ENCODE measurements around the gene TGDS.

The TGDS gene

DNA sequence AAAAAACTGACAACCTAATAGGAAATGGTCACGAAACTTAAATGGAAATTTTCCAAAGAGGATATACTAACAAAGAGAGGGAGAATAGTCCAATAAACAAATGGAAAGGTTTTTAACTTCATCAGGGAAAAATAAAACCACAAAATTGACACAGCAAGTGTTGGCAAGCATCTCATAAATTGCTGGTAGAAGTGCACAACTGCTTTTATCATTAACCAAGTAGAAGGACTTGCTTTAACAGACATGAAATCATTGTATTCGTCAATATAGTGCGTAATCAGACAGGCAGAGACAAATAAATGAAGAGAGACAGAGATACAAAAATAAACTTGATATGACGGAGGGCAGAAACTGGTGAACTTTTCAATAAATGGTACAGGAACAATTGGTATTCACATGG lies 7.4 kb downstream of the TGDS start:
- no peak overlapping the region for H3K4me3 ChIP-seq (ENCODE audit: low read depth, low read length)
- DNase-seq (ENCODE audit: low read depth) = no peak
- TF ChIP-seq, protein P1, sequence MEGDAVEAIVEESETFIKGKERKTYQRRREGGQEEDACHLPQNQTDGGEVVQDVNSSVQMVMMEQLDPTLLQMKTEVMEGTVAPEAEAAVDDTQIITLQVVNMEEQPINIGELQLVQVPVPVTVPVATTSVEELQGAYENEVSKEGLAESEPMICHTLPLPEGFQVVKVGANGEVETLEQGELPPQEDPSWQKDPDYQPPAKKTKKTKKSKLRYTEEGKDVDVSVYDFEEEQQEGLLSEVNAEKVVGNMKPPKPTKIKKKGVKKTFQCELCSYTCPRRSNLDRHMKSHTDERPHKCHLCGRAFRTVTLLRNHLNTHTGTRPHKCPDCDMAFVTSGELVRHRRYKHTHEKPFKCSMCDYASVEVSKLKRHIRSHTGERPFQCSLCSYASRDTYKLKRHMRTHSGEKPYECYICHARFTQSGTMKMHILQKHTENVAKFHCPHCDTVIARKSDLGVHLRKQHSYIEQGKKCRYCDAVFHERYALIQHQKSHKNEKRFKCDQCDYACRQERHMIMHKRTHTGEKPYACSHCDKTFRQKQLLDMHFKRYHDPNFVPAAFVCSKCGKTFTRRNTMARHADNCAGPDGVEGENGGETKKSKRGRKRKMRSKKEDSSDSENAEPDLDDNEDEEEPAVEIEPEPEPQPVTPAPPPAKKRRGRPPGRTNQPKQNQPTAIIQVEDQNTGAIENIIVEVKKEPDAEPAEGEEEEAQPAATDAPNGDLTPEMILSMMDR (IDR thresholded peaks at IDR 0.05; ENCODE audit: insufficient read depth, low read depth, low read length, missing control alignments) = no peak

DNA sequence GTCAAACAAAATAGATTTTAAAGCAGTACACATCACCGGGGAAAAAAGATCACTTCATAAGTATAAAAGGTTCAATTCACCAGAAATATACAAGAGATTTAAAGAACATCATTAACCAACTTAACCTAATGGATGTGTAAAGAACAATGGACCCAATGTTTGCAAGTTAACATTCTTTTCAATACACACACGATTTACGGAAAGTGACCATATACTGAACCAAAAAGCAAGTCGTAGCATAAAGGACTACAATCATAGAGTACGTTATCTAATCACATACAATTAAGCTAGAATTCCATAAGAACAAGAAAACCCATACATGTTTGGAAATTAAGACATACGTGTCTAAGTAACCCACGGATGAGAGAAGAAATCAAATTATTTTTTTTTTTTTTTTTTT lies 9.6 kb downstream of the TGDS start:
- H3K4me3 ChIP-seq (ENCODE audit: low read depth, low read length) = no peak overlapping the region
- TF ChIP-seq, protein P1 (IDR thresholded peaks at IDR 0.05; ENCODE audit: insufficient read depth, low read depth, low read length, missing control alignments) = no peak
- no peak for DNase-seq (ENCODE audit: low read depth)

GRCh38 chr13:94585543-94586101 lies 10.3 kb downstream of the TGDS start:
- DNase-seq (ENCODE audit: low read depth) = no peak
- H3K4me3 ChIP-seq (ENCODE audit: low read depth, low read length) = no peak overlapping the region
- TF ChIP-seq, protein P1 (IDR thresholded peaks at IDR 0.05; ENCODE audit: insufficient read depth, low read depth, low read length, missing control alignments) = no peak

GRCh38 chr13:94583926-94584325 lies 12.0 kb downstream of the TGDS start:
- no peak for DNase-seq (ENCODE audit: low read depth)
- TF ChIP-seq, protein P1 (IDR thresholded peaks at IDR 0.05; ENCODE audit: insufficient read depth, low read depth, low read length, missing control alignments) = no peak
- H3K4me3 ChIP-seq (ENCODE audit: low read depth, low read length) = no peak overlapping the region

- H3K4me3 ChIP-seq (ENCODE audit: low read depth, low read length) = no peak overlapping the region
- TF ChIP-seq, protein P1 (IDR thresholded peaks at IDR 0.05; ENCODE audit: insufficient read depth, low read depth, low read length, missing control alignments) = no peak
- no peak for DNase-seq (ENCODE audit: low read depth)
Observed at GRCh38 chr13:94579063-94579462, 16.9 kb downstream of the TGDS start.

DNA sequence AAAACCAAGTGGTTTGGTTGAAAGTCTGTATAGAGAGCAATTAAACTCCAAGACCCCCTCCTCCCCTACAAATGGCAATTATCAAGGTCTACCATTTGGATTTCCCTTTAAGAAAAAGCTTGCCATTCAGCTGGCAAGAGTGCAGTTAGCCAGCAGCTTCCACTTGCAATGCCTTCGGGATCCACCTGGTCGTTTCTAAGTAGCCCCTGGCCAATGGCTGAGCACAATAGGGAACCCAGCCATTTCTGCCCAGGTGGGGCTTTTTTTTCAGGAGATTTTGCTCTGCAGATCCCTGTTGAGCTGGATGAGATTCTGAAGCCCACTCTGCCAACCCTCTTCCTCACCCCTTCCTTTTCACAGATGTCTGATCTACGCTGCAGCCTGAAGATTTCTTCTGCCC lies 26.3 kb downstream of the TGDS start:
- TF ChIP-seq, protein P1 (IDR thresholded peaks at IDR 0.05; ENCODE audit: insufficient read depth, low read depth, low read length, missing control alignments) = no peak
- no peak overlapping the region for H3K4me3 ChIP-seq (ENCODE audit: low read depth, low read length)
- DNase-seq (ENCODE audit: low read depth) = no peak

DNA sequence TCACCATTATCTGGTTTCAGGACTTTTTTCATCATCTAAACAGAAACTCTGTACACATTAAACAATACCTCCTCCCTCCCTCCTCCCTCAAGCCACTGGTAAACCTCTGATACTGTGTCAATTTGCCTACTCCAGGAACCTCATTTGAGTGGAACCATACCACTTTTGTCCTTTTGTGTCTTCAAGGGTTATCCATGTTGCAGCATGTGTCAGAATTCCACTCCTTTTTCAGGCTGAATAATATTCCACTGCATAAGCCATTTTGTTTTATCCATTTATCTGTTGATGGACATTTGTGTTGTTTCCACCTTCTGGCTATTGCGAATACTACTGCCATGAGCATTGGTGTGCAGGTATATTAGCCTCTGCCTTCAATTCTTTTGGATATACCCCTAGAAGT lies 27.5 kb downstream of the TGDS start:
- no peak for DNase-seq (ENCODE audit: low read depth)
- H3K4me3 ChIP-seq (ENCODE audit: low read depth, low read length) = no peak overlapping the region
- TF ChIP-seq, protein P1 (IDR thresholded peaks at IDR 0.05; ENCODE audit: insufficient read depth, low read depth, low read length, missing control alignments) = no peak

Measured in GM12865 (cell line).